Gastroesophageal sphincter (tissue), 3 donors: ENCODE measurements around the gene ANKH.

Experiments used
- EP300 ChIP-seq: sonication (generic); formaldehyde crosslinking; IDR thresholded peaks from one replicate; pipeline ENCODE4 v1.6.1; 2017; ENCODE audit warnings: antibody characterized with exemption, mild to moderate bottlenecking
- POLR2A ChIP-seq, 2 donors: fragments of 450-650 bp; IDR thresholded peaks; one replicate each; pipeline ENCODE4 v1.6.1; 2017; ENCODE audit warnings: antibody characterized with exemption in 2 of 2, mild to moderate bottlenecking in 2 of 2, moderate library complexity in 1 of 2
- POLR2AphosphoS5 ChIP-seq: sonication (generic); formaldehyde crosslinking; IDR thresholded peaks from one replicate; pipeline ENCODE4 v1.6.1; 2017; ENCODE audit warnings: antibody characterized with exemption
- TF ChIP-seq, protein P1 (sequence below), 4 experiments: fragments of 200-600 bp in 2 of 4; fragments of 450-650 bp in 2 of 4; sonication (generic) in 1 of 4; IDR thresholded peaks; one replicate each; pipeline ENCODE4 v1.5.1; 2017 to 2019; ENCODE audit warnings: antibody characterized with exemption in 4 of 4, mild to moderate bottlenecking in 2 of 4, moderate library complexity in 2 of 4

DNA sequence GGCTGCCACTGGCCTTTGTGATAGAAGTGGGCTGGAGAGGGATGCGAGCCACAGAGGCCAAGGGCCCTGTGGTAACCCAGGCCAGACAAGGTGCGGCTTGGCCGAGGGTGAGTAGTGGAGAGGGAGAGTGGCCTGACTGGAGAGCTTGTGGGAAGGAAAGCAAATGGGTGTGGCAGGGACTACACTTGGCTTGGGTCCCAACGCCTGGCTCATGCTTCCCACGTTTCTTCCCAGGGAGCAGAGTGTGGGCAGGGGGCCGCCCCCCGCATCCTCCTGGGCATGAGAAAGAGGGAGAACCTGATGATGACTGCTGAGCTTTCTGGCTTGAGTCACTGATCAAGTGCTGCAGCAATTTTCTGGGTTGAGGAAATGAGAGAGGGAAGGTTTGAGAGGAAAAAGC, 95.7 kb downstream of the ANKH start:
- no peak for TF ChIP-seq POLR2AphosphoS5
- TF ChIP-seq POLR2A (IDR thresholded peaks at IDR 0.05): no peak
- TF ChIP-seq, protein P1, sequence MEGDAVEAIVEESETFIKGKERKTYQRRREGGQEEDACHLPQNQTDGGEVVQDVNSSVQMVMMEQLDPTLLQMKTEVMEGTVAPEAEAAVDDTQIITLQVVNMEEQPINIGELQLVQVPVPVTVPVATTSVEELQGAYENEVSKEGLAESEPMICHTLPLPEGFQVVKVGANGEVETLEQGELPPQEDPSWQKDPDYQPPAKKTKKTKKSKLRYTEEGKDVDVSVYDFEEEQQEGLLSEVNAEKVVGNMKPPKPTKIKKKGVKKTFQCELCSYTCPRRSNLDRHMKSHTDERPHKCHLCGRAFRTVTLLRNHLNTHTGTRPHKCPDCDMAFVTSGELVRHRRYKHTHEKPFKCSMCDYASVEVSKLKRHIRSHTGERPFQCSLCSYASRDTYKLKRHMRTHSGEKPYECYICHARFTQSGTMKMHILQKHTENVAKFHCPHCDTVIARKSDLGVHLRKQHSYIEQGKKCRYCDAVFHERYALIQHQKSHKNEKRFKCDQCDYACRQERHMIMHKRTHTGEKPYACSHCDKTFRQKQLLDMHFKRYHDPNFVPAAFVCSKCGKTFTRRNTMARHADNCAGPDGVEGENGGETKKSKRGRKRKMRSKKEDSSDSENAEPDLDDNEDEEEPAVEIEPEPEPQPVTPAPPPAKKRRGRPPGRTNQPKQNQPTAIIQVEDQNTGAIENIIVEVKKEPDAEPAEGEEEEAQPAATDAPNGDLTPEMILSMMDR (IDR thresholded peaks at IDR 0.05): no peak
- TF ChIP-seq EP300: no peak
